Measurements from ENCODE around the gene PIWIL1. TPM values are rescaled to one million over a fixed set of nuclear protein-coding genes. Genes with fewer than 3 reads are reported as not detected.

PIWIL1 gene
- total RNA-seq, 2 experiments from 2014 or later: not detected

DNA sequence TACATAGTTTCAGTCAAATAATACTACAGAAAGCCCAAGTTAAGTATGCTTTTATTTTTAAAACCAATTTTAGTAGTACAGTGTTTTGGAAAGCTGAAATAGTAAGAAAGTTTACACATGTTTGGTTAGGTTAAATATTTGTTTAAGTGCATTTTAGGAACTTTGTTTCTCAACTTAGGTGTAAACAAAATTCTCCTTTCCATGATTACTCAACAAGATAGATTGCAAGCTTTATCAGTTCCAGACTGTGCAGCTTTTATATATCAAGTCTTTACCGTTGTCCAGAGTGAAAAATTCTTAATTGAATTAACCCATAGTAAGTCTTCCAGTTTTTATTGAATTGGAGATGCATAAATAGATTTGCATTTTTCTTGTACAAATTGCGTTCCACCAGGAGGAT is 45.1 kb downstream of the PIWIL1 start:
- DNase-seq: no peak
- H3K9me3 Mint-ChIP-seq (ENCODE audit: low read depth): peaks cover 2% of the 10 kb centered on the region
- intact Hi-C loops (cut with DNase I, micrococcal nuclease): no loop called here
- CTCF ChIA-PET: no interaction called here
- H3K36me3 Mint-ChIP-seq (ENCODE audit: low read depth): no peaks in the 10 kb centered on the region
- H3K27me3 Mint-ChIP-seq: no peaks in the 10 kb centered on the region
- no peak overlapping the region for H3K4me3 Mint-ChIP-seq
- ATAC-seq: no peak
- POLR2A ChIA-PET: no interaction called here
- no peaks in the 10 kb centered on the region for H3K4me1 Mint-ChIP-seq
- H3K27ac Mint-ChIP-seq: no peak overlapping the region

DNA sequence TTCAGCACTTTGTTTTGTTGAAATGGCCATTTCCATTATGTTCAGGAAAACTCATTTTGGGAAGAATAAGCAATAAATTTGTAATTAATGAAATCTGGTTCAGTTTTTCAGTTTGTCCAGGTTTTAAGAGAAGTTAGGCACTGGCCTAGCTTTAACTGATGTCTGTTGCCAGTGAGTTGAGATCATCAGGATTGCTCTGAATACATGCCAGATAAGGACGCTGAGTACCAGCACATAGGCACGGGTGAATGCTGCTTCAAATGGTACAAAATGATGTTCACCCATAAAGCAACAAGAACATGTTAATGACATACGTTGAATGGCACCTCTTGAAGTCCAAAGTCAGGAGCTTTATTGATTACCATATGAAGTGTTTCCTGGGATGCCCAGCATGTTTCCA is 46.5 kb downstream of the PIWIL1 start:
- intact Hi-C loops (cut with DNase I, micrococcal nuclease): no loop called here
- peaks cover 6% of the 10 kb centered on the region for H3K9me3 Mint-ChIP-seq (ENCODE audit: low read depth)
- POLR2A ChIA-PET: interaction anchor here (0.6 kb wide), 1 partner anchor 471 kb away, joined by 8 read pairs; no protein-coding TSS in a partner anchor

DNA sequence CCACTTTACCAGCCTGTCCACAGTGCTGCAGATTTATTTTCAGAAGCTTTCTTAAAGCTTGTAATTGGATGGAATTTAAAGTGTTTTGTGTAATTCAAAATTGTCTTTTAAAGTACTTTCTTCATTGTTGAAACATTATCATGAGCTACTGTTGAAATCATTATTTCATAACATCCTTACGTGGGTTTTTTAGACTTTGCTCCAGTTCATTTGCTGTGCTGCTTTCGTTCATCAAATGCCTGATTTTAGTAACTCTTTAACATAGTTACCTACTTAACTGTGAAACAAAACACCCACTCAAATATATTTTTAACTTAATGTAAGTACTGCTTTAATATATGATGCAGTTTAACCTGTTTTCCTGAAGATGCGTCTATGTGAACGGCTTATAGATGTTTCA is 47.5 kb downstream of the PIWIL1 start:
- ChIA-PET POLR2A (no interaction called here), CTCF (interaction anchor here (1.1 kb wide), 1 partner anchor 12 kb away, joined by 3 read pairs; no protein-coding TSS in a partner anchor)
- no peak for ATAC-seq
- Mint-ChIP-seq H3K9me3 (ENCODE audit: low read depth) (peaks cover 6% of the 10 kb centered on the region), H3K4me1 (peaks cover 3% of the 10 kb centered on the region), H3K36me3 (ENCODE audit: low read depth) (no peaks in the 10 kb centered on the region), H3K4me3 (no peak overlapping the region), H3K27ac (no peak overlapping the region), H3K27me3 (no peaks in the 10 kb centered on the region)
- intact Hi-C loops (cut with DNase I, micrococcal nuclease): no loop called here
- DNase-seq: no peak

More for the DNA sequence above, 46.5 kb downstream of the PIWIL1 start:
- Mint-ChIP-seq H3K4me1 (peaks cover 3% of the 10 kb centered on the region), H3K4me3 (no peak overlapping the region), H3K36me3 (ENCODE audit: low read depth) (no peaks in the 10 kb centered on the region), H3K27me3 (no peaks in the 10 kb centered on the region), H3K27ac (no peak overlapping the region)
- CTCF ChIA-PET: interaction anchor here (0.6 kb wide), 1 partner anchor 103 kb away, joined by 3 read pairs; no protein-coding TSS in a partner anchor
- no peak for DNase-seq
- no peak for ATAC-seq

- Mint-ChIP-seq H3K27me3 (peaks cover 8% of the 10 kb centered on the region), H3K4me1 (peaks cover 6% of the 10 kb centered on the region), H3K27ac (no peak overlapping the region), H3K36me3 (ENCODE audit: low read depth) (no peaks in the 10 kb centered on the region), H3K4me3 (no peak overlapping the region), H3K9me3 (ENCODE audit: low read depth) (peaks cover 6% of the 10 kb centered on the region)
- DNase-seq (no peak), ATAC-seq (no peak)
- intact Hi-C loops (cut with DNase I, micrococcal nuclease): no loop called here
- ChIA-PET POLR2A (no interaction called here), CTCF (no interaction called here)
Measured at GRCh38 chr12:130391186-130391585, 53.5 kb downstream of the PIWIL1 start.

GRCh38 chr12:130394906-130395305 is 57.2 kb downstream of the PIWIL1 start:
- H3K9me3 Mint-ChIP-seq (ENCODE audit: low read depth): no peaks in the 10 kb centered on the region
- H3K4me1 Mint-ChIP-seq: peaks cover 2% of the 10 kb centered on the region
- intact Hi-C loops (cut with DNase I, micrococcal nuclease): no loop called here
- no peaks in the 10 kb centered on the region for H3K36me3 Mint-ChIP-seq (ENCODE audit: low read depth)
- peaks cover 15% of the 10 kb centered on the region for H3K27me3 Mint-ChIP-seq
- no peak overlapping the region for H3K27ac Mint-ChIP-seq
- ATAC-seq (no peak), DNase-seq (no peak)
- no peak overlapping the region for H3K4me3 Mint-ChIP-seq
- ChIA-PET CTCF (no interaction called here), POLR2A (no interaction called here)

GRCh38 chr12:130396667-130397066 is 59.0 kb downstream of the PIWIL1 start:
- DNase-seq: no peak
- POLR2A ChIA-PET: no interaction called here
- H3K9me3 Mint-ChIP-seq (ENCODE audit: low read depth): no peaks in the 10 kb centered on the region
- H3K27me3 Mint-ChIP-seq: peaks cover 15% of the 10 kb centered on the region
- peaks cover 2% of the 10 kb centered on the region for H3K4me1 Mint-ChIP-seq
- H3K27ac Mint-ChIP-seq: no peak overlapping the region
- ATAC-seq: no peak
- CTCF ChIA-PET: no interaction called here
- H3K36me3 Mint-ChIP-seq (ENCODE audit: low read depth): no peaks in the 10 kb centered on the region
- intact Hi-C loops (cut with DNase I, micrococcal nuclease): no loop called here
- H3K4me3 Mint-ChIP-seq: no peak overlapping the region

DNA sequence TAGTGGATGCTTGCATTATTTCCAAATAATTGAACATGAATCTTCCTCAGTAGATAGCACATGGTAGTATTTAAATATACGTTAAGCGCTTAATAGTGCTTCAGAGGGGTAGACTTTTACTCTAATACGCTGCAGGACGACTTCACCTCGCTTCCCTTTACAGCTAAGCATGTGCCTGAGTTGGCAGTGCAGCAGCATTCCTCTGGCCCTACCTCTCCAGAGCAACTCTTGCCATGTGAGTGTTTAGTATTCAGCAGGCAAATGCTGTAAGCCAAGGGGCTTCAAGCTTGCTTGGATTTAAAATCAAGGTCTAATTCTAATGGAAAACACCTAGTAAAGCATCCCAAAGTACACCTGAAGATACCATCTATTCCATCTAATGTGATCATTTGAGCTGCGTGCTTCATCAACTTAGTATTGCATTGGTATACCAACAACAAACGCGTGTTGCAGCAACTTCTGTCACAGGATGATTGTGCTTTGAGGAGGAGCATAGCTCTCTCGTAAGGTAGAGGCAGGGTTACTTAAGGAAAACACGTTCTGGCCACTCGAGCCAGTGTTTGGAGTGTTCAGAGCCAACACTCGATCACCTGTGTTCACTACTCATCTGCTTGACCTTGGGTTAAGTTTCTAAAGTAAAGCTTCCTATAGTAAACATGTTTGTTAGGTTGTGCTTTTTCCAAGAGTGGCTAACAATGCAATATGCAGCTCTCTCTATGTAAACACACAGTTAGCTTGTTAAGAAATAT is 60.6 kb downstream of the PIWIL1 start:
- POLR2A ChIA-PET: no interaction called here
- DNase-seq: no peak
- intact Hi-C loops (cut with DNase I, micrococcal nuclease): no loop called here
- Mint-ChIP-seq H3K27ac (no peak overlapping the region), H3K4me3 (no peak overlapping the region), H3K27me3 (peaks cover 15% of the 10 kb centered on the region), H3K36me3 (ENCODE audit: low read depth) (no peaks in the 10 kb centered on the region), H3K9me3 (ENCODE audit: low read depth) (no peaks in the 10 kb centered on the region), H3K4me1 (peaks cover 2% of the 10 kb centered on the region)
- no peak for ATAC-seq
- CTCF ChIA-PET: no interaction called here

DNA sequence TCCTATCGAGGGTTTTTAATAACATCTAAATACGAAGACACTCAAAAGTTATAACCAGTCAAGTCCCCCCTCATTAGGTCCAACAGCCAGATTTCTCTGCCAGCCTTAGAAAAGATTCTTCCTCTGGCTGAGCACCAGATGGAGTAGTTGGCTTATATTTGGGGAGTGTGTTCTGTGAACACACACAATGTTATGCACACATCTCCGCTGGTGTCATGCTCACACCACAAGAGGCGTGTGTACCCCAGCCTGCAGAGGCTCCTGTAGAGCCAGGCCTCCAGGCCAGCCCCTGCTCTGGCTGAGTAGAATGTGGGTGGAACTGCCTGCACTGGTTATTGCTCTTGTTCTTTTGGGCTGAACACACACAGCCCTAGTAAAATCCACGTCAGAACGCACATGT is 64.0 kb downstream of the PIWIL1 start:
- CTCF ChIA-PET: no interaction called here

GRCh38 chr12:130405332-130405731 is 67.6 kb downstream of the PIWIL1 start:
- Mint-ChIP-seq H3K27ac (no peak overlapping the region), H3K27me3 (peaks cover 2% of the 10 kb centered on the region), H3K4me3 (no peak overlapping the region), H3K9me3 (ENCODE audit: low read depth) (no peaks in the 10 kb centered on the region), H3K36me3 (ENCODE audit: low read depth) (no peaks in the 10 kb centered on the region), H3K4me1 (no peaks in the 10 kb centered on the region)
- ChIA-PET POLR2A (no interaction called here), CTCF (no interaction called here)
- no peak for DNase-seq
- intact Hi-C loops (cut with DNase I, micrococcal nuclease): no loop called here
- ATAC-seq: no peak

More for the DNA sequence above, 64.0 kb downstream of the PIWIL1 start:
- Mint-ChIP-seq H3K27me3 (peaks cover 4% of the 10 kb centered on the region), H3K27ac (no peak overlapping the region), H3K36me3 (ENCODE audit: low read depth) (no peaks in the 10 kb centered on the region), H3K9me3 (ENCODE audit: low read depth) (no peaks in the 10 kb centered on the region), H3K4me3 (no peak overlapping the region), H3K4me1 (no peaks in the 10 kb centered on the region)
- intact Hi-C loops (cut with DNase I, micrococcal nuclease): loop anchor here (5.0 kb wide), 1 partner anchor 346 kb away; no protein-coding TSS in a partner anchor
- DNase-seq: no peak
- ATAC-seq: no peak
- POLR2A ChIA-PET: no interaction called here

GRCh38 chr12:130412384-130412783 is 74.7 kb downstream of the PIWIL1 start:
- ATAC-seq: no peak
- peaks cover 9% of the 10 kb centered on the region for H3K27me3 Mint-ChIP-seq
- no peaks in the 10 kb centered on the region for H3K4me1 Mint-ChIP-seq
- H3K36me3 Mint-ChIP-seq (ENCODE audit: low read depth): no peaks in the 10 kb centered on the region
- H3K27ac Mint-ChIP-seq: no peak overlapping the region
- no peak overlapping the region for H3K4me3 Mint-ChIP-seq
- H3K9me3 Mint-ChIP-seq (ENCODE audit: low read depth): no peaks in the 10 kb centered on the region
- intact Hi-C loops (cut with DNase I, micrococcal nuclease): no loop called here
- ChIA-PET POLR2A (no interaction called here), CTCF (no interaction called here)
- DNase-seq: no peak

GRCh38 chr12:130413909-130414308 is 76.2 kb downstream of the PIWIL1 start:
- DNase-seq: no peak
- no peak overlapping the region for H3K27ac Mint-ChIP-seq
- intact Hi-C loops (cut with DNase I, micrococcal nuclease): no loop called here
- ChIA-PET CTCF (no interaction called here), POLR2A (no interaction called here)
- no peak for ATAC-seq
- no peaks in the 10 kb centered on the region for H3K4me1 Mint-ChIP-seq
- peaks cover 9% of the 10 kb centered on the region for H3K27me3 Mint-ChIP-seq
- H3K4me3 Mint-ChIP-seq: no peak overlapping the region
- H3K36me3 Mint-ChIP-seq (ENCODE audit: low read depth): no peaks in the 10 kb centered on the region
- no peaks in the 10 kb centered on the region for H3K9me3 Mint-ChIP-seq (ENCODE audit: low read depth)

GRCh38 chr12:130414381-130414780 is 76.7 kb downstream of the PIWIL1 start:
- H3K4me1 Mint-ChIP-seq: no peaks in the 10 kb centered on the region
- H3K36me3 Mint-ChIP-seq (ENCODE audit: low read depth): no peaks in the 10 kb centered on the region
- CTCF ChIA-PET: no interaction called here
- POLR2A ChIA-PET: no interaction called here
- H3K9me3 Mint-ChIP-seq (ENCODE audit: low read depth): no peaks in the 10 kb centered on the region
- intact Hi-C loops (cut with DNase I, micrococcal nuclease): no loop called here
- H3K4me3 Mint-ChIP-seq: no peak overlapping the region
- peaks cover 9% of the 10 kb centered on the region for H3K27me3 Mint-ChIP-seq
- DNase-seq (no peak), ATAC-seq (no peak)
- H3K27ac Mint-ChIP-seq: no peak overlapping the region

All from activated CD4-positive, alpha-beta T cell treated with anti-CD3 and anti-CD28 coated beads for 36 hours (primary cell).